Natural killer cell (primary cell): ENCODE measurements around the gene RASL11A. TPM values are rescaled to one million over a fixed set of nuclear protein-coding genes. Genes with fewer than 3 reads are reported as not detected.

Experiments used
- ATAC-seq, 3 donors: fragments of 150-1000 bp in 2 of 3; fragments of 200-7000 bp in 1 of 3; cut with Tn5 transposase; 1 replicate in 1 of 3; 2 replicates in 2 of 3; pipeline ENCODE4 v1.10.0; 2021; ENCODE audit warnings: mild to moderate bottlenecking in 2 of 3, moderate library complexity in 2 of 3
- DNase-seq, 2 donors: peaks; one replicate each; pipeline versions ENCODE4 v3.0.0 to v3.0.0-alpha.2; 2013 to 2021; ENCODE audit warnings: mixed read lengths in 1 of 2
- H3K27ac ChIP-seq: one replicate; pipeline ENCODE4 v1.5.1; 2013; ENCODE audit warnings: mild to moderate bottlenecking, low read length
- H3K27me3 ChIP-seq: one replicate; pipeline ENCODE4 v1.6.1; 2013; ENCODE audit warnings: low read length; ENCODE audit not compliant: control insufficient read depth, insufficient read depth
- H3K36me3 ChIP-seq: one replicate; pipeline ENCODE4 v1.6.1; 2013; ENCODE audit warnings: low read length; ENCODE audit not compliant: control insufficient read depth, insufficient read depth
- H3K4me1 ChIP-seq: one replicate; pipeline ENCODE4 v1.6.1; 2013; ENCODE audit warnings: low read length; ENCODE audit not compliant: control insufficient read depth, insufficient read depth
- H3K4me3 ChIP-seq: one replicate; pipeline ENCODE4 v1.5.1; 2013; ENCODE audit warnings: low read length
- H3K9me3 ChIP-seq: one replicate; pipeline ENCODE4 v1.6.1; 2013; ENCODE audit warnings: low read length; ENCODE audit not compliant: control insufficient read depth, insufficient read depth
- H3K27ac Mint-ChIP-seq, 2 donors: one replicate each; pipeline ENCODE4 v1.8.0; 2022; ENCODE audit warnings: mild to moderate bottlenecking in 2 of 2, mixed read lengths in 2 of 2, moderate library complexity in 1 of 2
- H3K27me3 Mint-ChIP-seq, 2 donors: one replicate each; pipeline ENCODE4 v1.8.0; 2022; ENCODE audit warnings: low read depth in 2 of 2, mixed read lengths in 2 of 2
- H3K36me3 Mint-ChIP-seq: one replicate; pipeline ENCODE4 v1.8.0; 2022; ENCODE audit warnings: mixed read lengths
- H3K4me1 Mint-ChIP-seq, 2 donors: one replicate each; pipeline ENCODE4 v1.8.0; 2022; ENCODE audit warnings: mixed read lengths in 2 of 2
- H3K4me3 Mint-ChIP-seq: one replicate; pipeline ENCODE4 v1.8.0; 2022; ENCODE audit warnings: mild to moderate bottlenecking, moderate library complexity, mixed read lengths
- H3K9me3 Mint-ChIP-seq, 2 donors: one replicate each; pipeline ENCODE4 v1.8.0; 2022; ENCODE audit warnings: mixed read lengths in 2 of 2
- WGBS: methylation state at CpG from one replicate; pipeline ENCODE4 v1.1.7; 2013; ENCODE audit warnings: missing lambda C conversion rate; ENCODE audit not compliant: insufficient coverage; 5-methylcytosine and 5-hydroxymethylcytosine counted together
- intact Hi-C: fragments of 100-400 bp; cut with micrococcal nuclease; formaldehyde crosslinking; loops from one replicate; pipeline ENCODE4 v1.14.2; 2022
- total RNA-seq, 4 donors: library from RNA; stranded (reverse); fragments of 120-200 nt in 1 of 4; gene quantifications; one replicate each; pipeline versions ENCODE4 v1.2.3 to v1.2.4, GENCODE V29; 2013 to 2022
- TF ChIP-seq, protein P1 (sequence below): fragments of 200-600 bp; IDR thresholded peaks from one replicate; pipeline ENCODE4 v1.8.0; 2022; ENCODE audit warnings: antibody characterized with exemption

Gene RASL11A
- total RNA-seq, 3 donors from 2014 or later (not counting 1 experiment from before 2014, with no cell fraction given) = 0.70 to 2.0 (median 1.4) TPM

DNA sequence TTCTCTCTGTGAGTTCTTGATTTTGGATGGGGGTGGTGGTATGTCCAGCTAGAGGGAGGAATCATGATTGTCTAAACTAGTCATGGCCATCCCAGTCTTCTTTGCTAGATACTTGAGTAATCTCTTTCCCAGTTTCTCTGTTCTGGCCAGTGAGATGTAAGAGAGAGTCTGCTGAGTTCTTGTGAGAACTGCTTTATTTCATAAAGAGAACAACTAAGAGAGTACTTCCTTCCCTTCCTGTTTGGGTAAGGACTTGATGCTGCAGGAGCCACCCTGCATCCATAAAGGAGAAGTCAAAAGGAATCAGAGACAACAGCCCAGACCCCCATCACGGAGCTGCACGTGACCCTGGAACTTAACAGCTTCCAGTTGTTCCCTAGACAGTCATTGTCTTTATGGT lies 3.0 kb upstream of the RASL11A start:
- Mint-ChIP-seq H3K4me1 (peaks cover 14 to 23% of the 10 kb centered on the region in 2 donors), H3K27ac (no peak overlapping the region), H3K27me3 (peaks cover 2 to 6% of the 10 kb centered on the region in 2 donors), H3K36me3 (no peaks in the 10 kb centered on the region), H3K9me3 (no peaks in the 10 kb centered on the region), H3K4me3 (no peak overlapping the region)
- ATAC-seq = no peak
- Histone ChIP-seq H3K27me3 (peaks cover 3% of the 10 kb centered on the region), H3K27ac (no peak overlapping the region), H3K9me3 (no peaks in the 10 kb centered on the region), H3K4me3 (no peak overlapping the region), H3K36me3 (no peaks in the 10 kb centered on the region), H3K4me1 (peaks cover 14% of the 10 kb centered on the region)
- WGBS = 43% methylated on average over 2 of the region's 2 CpGs
- no peak for DNase-seq
- TF ChIP-seq, protein P1, sequence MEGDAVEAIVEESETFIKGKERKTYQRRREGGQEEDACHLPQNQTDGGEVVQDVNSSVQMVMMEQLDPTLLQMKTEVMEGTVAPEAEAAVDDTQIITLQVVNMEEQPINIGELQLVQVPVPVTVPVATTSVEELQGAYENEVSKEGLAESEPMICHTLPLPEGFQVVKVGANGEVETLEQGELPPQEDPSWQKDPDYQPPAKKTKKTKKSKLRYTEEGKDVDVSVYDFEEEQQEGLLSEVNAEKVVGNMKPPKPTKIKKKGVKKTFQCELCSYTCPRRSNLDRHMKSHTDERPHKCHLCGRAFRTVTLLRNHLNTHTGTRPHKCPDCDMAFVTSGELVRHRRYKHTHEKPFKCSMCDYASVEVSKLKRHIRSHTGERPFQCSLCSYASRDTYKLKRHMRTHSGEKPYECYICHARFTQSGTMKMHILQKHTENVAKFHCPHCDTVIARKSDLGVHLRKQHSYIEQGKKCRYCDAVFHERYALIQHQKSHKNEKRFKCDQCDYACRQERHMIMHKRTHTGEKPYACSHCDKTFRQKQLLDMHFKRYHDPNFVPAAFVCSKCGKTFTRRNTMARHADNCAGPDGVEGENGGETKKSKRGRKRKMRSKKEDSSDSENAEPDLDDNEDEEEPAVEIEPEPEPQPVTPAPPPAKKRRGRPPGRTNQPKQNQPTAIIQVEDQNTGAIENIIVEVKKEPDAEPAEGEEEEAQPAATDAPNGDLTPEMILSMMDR = no peak
- intact Hi-C loops = no loop called here

DNA sequence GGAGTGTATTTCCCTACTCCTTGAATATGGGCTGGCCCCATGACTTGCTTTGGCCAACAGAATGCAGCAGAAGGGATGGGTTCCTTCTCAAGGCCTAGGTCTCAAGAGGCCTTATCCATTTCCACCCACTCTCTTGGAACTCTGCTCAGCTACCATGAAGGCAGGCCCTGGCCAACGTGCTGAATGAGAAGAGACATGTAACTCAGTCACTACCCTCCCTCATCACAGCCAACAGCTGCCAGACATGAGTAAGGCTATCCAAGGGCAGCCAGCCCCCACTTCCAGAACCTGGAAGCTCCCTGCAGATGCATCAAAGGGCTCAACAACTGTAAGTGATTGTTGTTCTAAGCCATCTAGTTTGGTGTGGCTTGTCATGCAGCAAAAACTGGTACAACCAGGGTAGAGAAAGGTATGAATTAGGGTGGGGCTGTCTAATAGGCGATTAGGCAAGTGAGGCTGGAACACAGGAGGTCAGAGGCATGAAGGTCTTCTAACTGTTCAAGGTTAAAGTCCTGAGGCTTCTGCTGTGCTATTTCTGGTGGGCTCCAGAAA lies 1.4 kb upstream of the RASL11A start:
- no peak for ATAC-seq
- no peak for DNase-seq
- Histone ChIP-seq H3K4me3 (no peak overlapping the region), H3K9me3 (no peaks in the 10 kb centered on the region), H3K36me3 (no peaks in the 10 kb centered on the region), H3K27me3 (peaks cover 3% of the 10 kb centered on the region), H3K4me1 (peaks cover 14% of the 10 kb centered on the region), H3K27ac (no peak overlapping the region)
- H3K27me3 Mint-ChIP-seq = peaks cover 9 to 12% of the 10 kb centered on the region in 2 donors
- no peak overlapping the region for H3K27ac Mint-ChIP-seq
- intact Hi-C loops = no loop called here
- no peak overlapping the region for H3K4me3 Mint-ChIP-seq
- 88% methylated on average over 2 of the region's 2 CpGs for WGBS
- H3K4me1 Mint-ChIP-seq = peaks cover 14 to 18% of the 10 kb centered on the region in 2 donors
- TF ChIP-seq, protein P1 = no peak
- no peaks in the 10 kb centered on the region for H3K9me3 Mint-ChIP-seq
- no peaks in the 10 kb centered on the region for H3K36me3 Mint-ChIP-seq

DNA sequence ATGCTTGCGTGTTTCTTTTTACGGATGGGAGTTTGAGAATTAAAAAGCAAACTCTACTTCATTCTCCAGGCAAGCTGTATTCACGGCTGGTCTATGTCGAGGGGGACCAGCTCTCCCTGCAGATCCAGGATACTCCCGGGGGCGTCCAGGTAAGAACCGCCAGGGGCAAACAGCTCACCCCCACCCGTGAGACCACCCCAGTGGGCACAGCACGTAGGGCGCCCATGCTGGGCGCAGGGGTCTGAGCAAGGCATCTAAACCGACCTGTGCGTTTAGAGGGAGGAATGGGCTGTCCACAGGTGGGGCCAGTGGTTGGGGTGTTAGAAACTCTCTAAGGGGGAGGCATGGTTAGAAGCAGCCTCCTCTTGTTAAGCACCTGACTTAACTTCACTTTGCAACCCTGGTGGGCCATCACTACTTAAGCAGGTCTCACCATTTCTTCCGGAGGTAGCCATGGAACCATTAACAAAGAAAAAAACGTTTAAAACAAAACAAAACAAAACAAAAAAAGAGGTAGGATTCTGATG lies 1.0 kb downstream of the RASL11A start:
- peaks cover 3% of the 10 kb centered on the region for H3K27me3 ChIP-seq
- peaks cover 14% of the 10 kb centered on the region in 2 donors for H3K4me1 Mint-ChIP-seq
- H3K4me3 Mint-ChIP-seq = peak overlapping the region; percentile 93
- intact Hi-C loops = loop anchor here (2.0 kb wide), 1 partner anchor 21 kb away; the partner anchor contains the start of gene RPL21
- H3K27ac Mint-ChIP-seq = peak overlapping the region; percentile 45 to 69
- TF ChIP-seq, protein P1 = no peak
- H3K4me3 ChIP-seq = peak overlapping the region; percentile 58
- DNase-seq = no peak
- H3K36me3 ChIP-seq = no peaks in the 10 kb centered on the region
- H3K4me1 ChIP-seq = peaks cover 14% of the 10 kb centered on the region
- H3K27me3 Mint-ChIP-seq = peaks cover 18 to 27% of the 10 kb centered on the region in 2 donors
- 55% methylated on average over 15 of the region's 15 CpGs for WGBS
- ATAC-seq = no peak
- no peaks in the 10 kb centered on the region for H3K9me3 ChIP-seq
- H3K27ac ChIP-seq = no peak overlapping the region
- no peaks in the 10 kb centered on the region for H3K9me3 Mint-ChIP-seq
- H3K36me3 Mint-ChIP-seq = no peaks in the 10 kb centered on the region
